Calu3 (cell line): Measurements from ENCODE around the gene SLCO1B1. TPM values are rescaled to one million over a fixed set of nuclear protein-coding genes. Genes with fewer than 3 reads are reported as not detected.
"Not testable (repeated sequence)": the region's sequence is repeated elsewhere in the genome, so short reads cannot be mapped to it uniquely, and the experiment has no call there.

Experiments
- Bru-seq: library from RNA; stranded (reverse); fragments of 400-500 nt; gene quantifications from one replicate; lab custom pipeline; 2021; lab: Mats Ljungman, UMichigan
- BruChase-seq, 2 experiments: library from RNA; stranded (reverse); fragments of 400-500 nt; gene quantifications; one replicate each; lab custom pipeline; 2021; lab: Mats Ljungman, UMichigan
- BruUV-seq: library from RNA; stranded (reverse); fragments of 400-500 nt; replicated peaks from 2 replicates; lab custom pipeline; 2021; lab: Mats Ljungman, UMichigan
- CTCF ChIA-PET: fragments of 300-600 bp; sonication (Branson Sonifier 250); formaldehyde crosslinking; loops from one replicate; lab custom pipeline; 2022; ENCODE audit warnings: antibody characterized with exemption; lab: Charles Lee
- DNase-seq: peaks from one replicate; pipeline ENCODE4 v3.0.0; 2022
- H3K27ac Mint-ChIP-seq: one replicate; pipeline ENCODE4 v1.8.0; 2022; ENCODE audit warnings: mixed read lengths; ENCODE audit not compliant: unreplicated experiment
- H3K27me3 Mint-ChIP-seq: one replicate; pipeline ENCODE4 v1.8.0; 2022; ENCODE audit warnings: mixed read lengths; ENCODE audit not compliant: unreplicated experiment
- H3K36me3 Mint-ChIP-seq: one replicate; pipeline ENCODE4 v1.8.0; 2022; ENCODE audit warnings: mild to moderate bottlenecking, moderate library complexity, mixed read lengths; ENCODE audit not compliant: insufficient read depth, unreplicated experiment
- H3K4me1 Mint-ChIP-seq: one replicate; pipeline ENCODE4 v1.8.0; 2022; ENCODE audit warnings: mild to moderate bottlenecking, low read depth, mixed read lengths; ENCODE audit not compliant: unreplicated experiment
- H3K4me3 Mint-ChIP-seq: one replicate; pipeline ENCODE4 v1.8.0; 2022; ENCODE audit warnings: mild to moderate bottlenecking, low read depth, moderate library complexity, mixed read lengths; ENCODE audit not compliant: unreplicated experiment
- H3K9me3 Mint-ChIP-seq: one replicate; pipeline ENCODE4 v1.8.0; 2022; ENCODE audit warnings: low read depth, mixed read lengths; ENCODE audit not compliant: unreplicated experiment
- intact Hi-C: fragments of 100-400 bp; cut with micrococcal nuclease; formaldehyde crosslinking; loops from one replicate; pipeline ENCODE4 v1.10.0; 2022; ENCODE audit not compliant: unreplicated experiment
- long read RNA-seq: library from polyadenylated mRNA; stranded (forward); transcript quantifications from one replicate; pipeline ENCODE4 v2.0.0, GENCODE V29; 2022
- total RNA-seq: library from RNA; stranded (reverse); gene quantifications from 2 replicates; pipeline ENCODE4 v1.2.3, GENCODE V29; 2022
- TF ChIP-seq, protein P1 (sequence below): fragments of 200-600 bp; IDR thresholded peaks from one replicate; pipeline ENCODE4 v1.8.0; 2022; ENCODE audit warnings: antibody characterized with exemption; ENCODE audit not compliant: unreplicated experiment

The SLCO1B1 gene
- 1.4 and 1.7 TPM in 2 replicates for total RNA-seq
- percentile 46 among the genes with signal in this experiment for Bru-seq, nascent RNA
- percentile 42 among the genes with signal in this experiment for BruChase-seq, experiment 1, labeled RNA remaining after a 6-hour chase
- percentile 48 among the genes with signal in this experiment for BruChase-seq, experiment 2, labeled RNA remaining after a 2-hour chase
- long read RNA-seq = 0 reads

GRCh38 chr12:21130998-21131397 lies at the start of gene SLCO1B1:
Gene SLCO1B1, plus strand, starts transcription at chr12:21131194. Its CDS starts 10,381 bp downstream, at chr12:21141575.
- intact Hi-C loops = no loop called here
- no peaks in the 10 kb centered on the region for H3K36me3 Mint-ChIP-seq
- no peaks in the 10 kb centered on the region for H3K27me3 Mint-ChIP-seq
- no TSS peak for BruUV-seq
- peaks cover 3% of the 10 kb centered on the region for H3K9me3 Mint-ChIP-seq
- no peak within 1 kb of the TSS for H3K27ac Mint-ChIP-seq
- CTCF ChIA-PET = interaction anchor here (0.6 kb wide), 1 partner anchor 763 kb away, joined by 6 read pairs; the partner anchor contains the start of gene PDE3A
- H3K4me3 Mint-ChIP-seq = no peak within 1 kb of the TSS
- no peak for DNase-seq
- H3K4me1 Mint-ChIP-seq = no peaks in the 10 kb centered on the region
- TF ChIP-seq, protein P1, sequence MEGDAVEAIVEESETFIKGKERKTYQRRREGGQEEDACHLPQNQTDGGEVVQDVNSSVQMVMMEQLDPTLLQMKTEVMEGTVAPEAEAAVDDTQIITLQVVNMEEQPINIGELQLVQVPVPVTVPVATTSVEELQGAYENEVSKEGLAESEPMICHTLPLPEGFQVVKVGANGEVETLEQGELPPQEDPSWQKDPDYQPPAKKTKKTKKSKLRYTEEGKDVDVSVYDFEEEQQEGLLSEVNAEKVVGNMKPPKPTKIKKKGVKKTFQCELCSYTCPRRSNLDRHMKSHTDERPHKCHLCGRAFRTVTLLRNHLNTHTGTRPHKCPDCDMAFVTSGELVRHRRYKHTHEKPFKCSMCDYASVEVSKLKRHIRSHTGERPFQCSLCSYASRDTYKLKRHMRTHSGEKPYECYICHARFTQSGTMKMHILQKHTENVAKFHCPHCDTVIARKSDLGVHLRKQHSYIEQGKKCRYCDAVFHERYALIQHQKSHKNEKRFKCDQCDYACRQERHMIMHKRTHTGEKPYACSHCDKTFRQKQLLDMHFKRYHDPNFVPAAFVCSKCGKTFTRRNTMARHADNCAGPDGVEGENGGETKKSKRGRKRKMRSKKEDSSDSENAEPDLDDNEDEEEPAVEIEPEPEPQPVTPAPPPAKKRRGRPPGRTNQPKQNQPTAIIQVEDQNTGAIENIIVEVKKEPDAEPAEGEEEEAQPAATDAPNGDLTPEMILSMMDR = no peak

DNA sequence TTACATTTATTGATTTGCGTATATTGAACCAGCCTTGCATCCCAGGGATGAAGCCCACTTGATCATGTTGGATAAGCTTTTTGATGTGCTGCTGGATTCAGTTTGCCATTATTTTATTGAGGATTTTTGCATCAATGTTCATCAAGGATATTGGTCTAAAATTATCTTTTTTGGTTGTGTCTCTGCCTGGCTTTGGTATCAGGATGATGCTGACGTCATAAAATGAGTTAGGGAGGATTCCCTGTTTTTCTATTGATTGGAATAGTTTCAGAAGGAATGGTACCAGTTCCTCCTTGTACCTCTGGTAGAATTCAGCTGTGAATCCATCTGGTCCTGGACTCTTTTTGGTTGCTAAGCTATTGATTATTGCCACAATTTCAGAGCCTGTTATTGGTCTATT lies 46.2 kb upstream of the SLCO1B1 start:
- H3K4me3 Mint-ChIP-seq, intact Hi-C loops: not testable (repeated sequence)

DNA sequence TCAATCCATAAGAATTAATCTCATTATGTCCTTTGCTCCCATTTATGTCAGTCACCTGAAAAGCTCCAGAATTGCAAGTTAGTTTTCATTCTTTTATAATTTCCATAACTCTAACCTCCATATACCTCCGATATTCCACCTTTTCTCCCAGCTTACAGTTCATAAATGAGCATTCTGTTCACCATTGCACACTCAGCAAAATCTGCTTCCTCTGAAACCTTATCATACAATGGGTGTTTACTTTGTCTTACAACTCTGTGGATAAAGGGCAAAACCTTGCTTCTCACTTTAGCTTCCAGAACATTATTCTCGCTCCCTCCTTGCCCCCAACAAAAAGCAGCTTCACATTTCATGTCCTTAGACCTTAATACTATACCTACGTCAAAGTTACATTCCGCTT lies 19.3 kb upstream of the SLCO1B1 start:
- H3K27me3 Mint-ChIP-seq = no peaks in the 10 kb centered on the region
- CTCF ChIA-PET = no interaction called here
- no TSS peak for BruUV-seq

More for the DNA sequence above, 46.2 kb upstream of the SLCO1B1 start:
- H3K36me3 Mint-ChIP-seq, CTCF ChIA-PET, H3K27ac Mint-ChIP-seq, H3K27me3 Mint-ChIP-seq, H3K9me3 Mint-ChIP-seq, DNase-seq, BruUV-seq, H3K4me1 Mint-ChIP-seq: not testable (repeated sequence)

GRCh38 chr12:21113266-21113665 lies 17.7 kb upstream of the SLCO1B1 start:
- Mint-ChIP-seq H3K9me3 (no peaks in the 10 kb centered on the region), H3K27me3 (no peaks in the 10 kb centered on the region), H3K4me1 (peaks cover 3% of the 10 kb centered on the region), H3K36me3 (no peaks in the 10 kb centered on the region), H3K27ac (no peak overlapping the region), H3K4me3 (no peak overlapping the region)
- TF ChIP-seq, protein P1 = no peak
- CTCF ChIA-PET = no interaction called here
- BruUV-seq = no TSS peak
- no peak for DNase-seq
- intact Hi-C loops = no loop called here

More for the DNA sequence above, 19.3 kb upstream of the SLCO1B1 start:
- Mint-ChIP-seq H3K9me3 (no peaks in the 10 kb centered on the region), H3K27ac (no peak overlapping the region), H3K36me3 (no peaks in the 10 kb centered on the region), H3K4me1 (no peaks in the 10 kb centered on the region), H3K4me3 (no peak overlapping the region)
- TF ChIP-seq, protein P1 = no peak
- no peak for DNase-seq
- intact Hi-C loops = no loop called here

DNA sequence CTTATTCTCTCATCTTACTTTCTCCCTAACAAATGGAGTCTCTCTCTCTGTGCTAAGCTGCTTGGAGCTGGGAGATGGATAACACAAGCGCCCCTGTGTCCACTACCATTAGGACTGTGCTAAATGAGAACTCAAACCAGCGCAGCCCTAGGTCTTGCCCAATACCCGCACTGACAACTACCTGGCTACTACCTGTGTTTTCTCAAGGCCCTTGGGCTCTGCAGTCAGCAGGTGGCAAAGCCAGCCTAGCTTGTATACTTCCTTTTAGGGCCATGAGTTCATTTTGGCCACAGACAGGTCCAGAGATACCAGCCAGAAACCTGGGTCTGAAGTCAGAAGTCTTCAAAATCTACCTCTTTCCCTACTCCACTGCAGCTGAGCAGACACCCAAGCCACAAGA lies 13.0 kb upstream of the SLCO1B1 start:
- Mint-ChIP-seq H3K4me1 (peaks cover 20% of the 10 kb centered on the region), H3K36me3 (no peaks in the 10 kb centered on the region), H3K27me3 (no peaks in the 10 kb centered on the region), H3K4me3 (no peak overlapping the region), H3K9me3 (no peaks in the 10 kb centered on the region), H3K27ac (no peak overlapping the region)
- DNase-seq = no peak
- TF ChIP-seq, protein P1 = no peak
- intact Hi-C loops = no loop called here
- CTCF ChIA-PET = no interaction called here
- no TSS peak for BruUV-seq
